HS-5 (cell line): Measurements from ENCODE around the gene MYEOV.

Source experiments
- DNase-seq: peaks from one replicate; pipeline ENCODE4 v3.0.0-alpha.2; 2012; ENCODE audit warnings: low read depth

MYEOV gene

DNA sequence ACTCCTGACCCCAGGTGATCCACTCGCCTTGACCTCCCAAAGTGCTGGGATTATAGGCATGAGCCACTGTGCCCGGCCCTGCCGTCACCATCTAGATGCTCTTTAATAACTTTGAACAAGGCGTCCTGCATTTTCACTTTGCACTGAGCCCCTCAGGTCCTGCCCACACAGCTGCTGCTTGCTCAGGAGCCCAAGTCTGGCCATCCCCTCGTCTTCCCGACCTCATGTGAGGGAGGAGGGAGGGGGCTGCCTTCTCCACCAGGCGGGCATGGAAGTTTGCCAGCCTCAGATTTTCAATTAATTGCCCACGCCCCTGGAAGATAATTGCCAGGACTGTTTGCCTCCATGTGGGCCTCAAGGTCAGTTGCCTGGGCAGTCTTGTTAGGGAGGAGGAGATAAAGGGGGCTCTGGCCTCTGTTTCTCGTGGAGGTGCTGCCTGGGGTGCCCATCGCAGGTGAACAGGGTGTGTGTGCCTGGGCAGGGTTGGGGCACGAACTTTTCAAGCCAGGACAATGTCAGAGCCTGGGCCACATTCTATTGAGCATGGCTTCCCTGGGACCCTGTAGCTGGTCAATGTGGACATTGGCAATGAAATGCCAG is 27.9 kb upstream of the MYEOV start:
- no peak for DNase-seq

DNA sequence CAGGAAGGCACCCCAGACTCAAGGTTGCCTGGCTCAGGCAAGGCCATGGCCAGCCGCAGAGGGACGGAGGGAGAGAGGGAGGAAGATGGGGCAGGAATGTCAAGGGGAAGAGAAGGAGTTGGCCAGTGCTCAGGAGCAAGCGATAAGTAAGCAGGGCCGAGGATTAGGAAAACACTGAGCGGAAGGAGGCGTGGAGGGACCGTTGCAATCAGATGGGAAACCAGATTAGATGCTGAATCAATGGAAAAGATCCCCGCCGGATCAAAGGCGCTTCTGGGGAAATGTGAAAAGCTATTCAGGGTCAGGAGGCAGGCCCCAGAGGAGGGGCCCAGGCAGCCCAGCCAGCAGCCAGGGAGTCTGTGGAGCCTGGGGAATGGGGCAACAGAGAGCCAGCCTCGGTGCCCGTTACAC is 26.6 kb upstream of the MYEOV start:
- DNase-seq = no peak

DNA sequence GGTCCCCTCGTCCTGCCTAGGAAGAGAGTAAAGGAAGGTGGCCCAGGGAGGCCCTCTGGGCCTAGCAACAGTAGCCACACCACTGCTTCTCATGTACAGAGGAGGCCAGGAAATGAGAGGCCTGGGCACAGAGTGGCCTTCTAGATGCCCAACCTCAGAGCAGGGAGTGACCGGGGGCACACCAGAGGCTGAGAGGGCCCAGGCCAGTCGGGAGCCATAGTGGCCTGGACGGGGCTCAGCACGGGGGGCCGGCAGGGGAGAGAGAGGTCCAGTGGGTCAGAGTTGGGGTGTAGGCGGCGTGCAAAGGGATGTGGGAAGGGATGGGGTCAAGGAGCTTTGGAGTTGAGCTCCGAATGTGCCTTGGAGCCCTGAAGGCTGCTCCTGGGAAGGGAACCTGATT is 25.0 kb upstream of the MYEOV start:
- no peak for DNase-seq

DNA sequence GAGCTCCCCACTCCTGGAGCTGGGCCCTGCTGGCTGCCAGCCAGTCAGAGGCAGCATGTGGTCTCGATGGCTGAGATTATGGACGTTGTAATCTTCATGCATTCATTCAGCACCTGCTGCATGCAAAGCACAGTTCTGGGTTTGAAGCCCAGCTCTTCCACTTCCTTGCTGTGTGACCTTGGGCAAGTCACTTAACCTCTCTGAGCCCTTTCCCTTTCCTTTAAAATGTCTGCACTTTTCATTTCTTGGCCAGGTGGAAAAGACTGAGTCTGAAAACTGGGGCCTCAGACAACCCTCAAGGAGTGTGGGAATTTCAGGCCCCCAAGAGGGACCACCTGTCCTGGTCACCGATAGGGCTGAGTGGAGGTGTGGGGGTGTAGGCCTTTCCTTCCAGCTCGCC is 24.6 kb upstream of the MYEOV start:
- no peak for DNase-seq

DNA sequence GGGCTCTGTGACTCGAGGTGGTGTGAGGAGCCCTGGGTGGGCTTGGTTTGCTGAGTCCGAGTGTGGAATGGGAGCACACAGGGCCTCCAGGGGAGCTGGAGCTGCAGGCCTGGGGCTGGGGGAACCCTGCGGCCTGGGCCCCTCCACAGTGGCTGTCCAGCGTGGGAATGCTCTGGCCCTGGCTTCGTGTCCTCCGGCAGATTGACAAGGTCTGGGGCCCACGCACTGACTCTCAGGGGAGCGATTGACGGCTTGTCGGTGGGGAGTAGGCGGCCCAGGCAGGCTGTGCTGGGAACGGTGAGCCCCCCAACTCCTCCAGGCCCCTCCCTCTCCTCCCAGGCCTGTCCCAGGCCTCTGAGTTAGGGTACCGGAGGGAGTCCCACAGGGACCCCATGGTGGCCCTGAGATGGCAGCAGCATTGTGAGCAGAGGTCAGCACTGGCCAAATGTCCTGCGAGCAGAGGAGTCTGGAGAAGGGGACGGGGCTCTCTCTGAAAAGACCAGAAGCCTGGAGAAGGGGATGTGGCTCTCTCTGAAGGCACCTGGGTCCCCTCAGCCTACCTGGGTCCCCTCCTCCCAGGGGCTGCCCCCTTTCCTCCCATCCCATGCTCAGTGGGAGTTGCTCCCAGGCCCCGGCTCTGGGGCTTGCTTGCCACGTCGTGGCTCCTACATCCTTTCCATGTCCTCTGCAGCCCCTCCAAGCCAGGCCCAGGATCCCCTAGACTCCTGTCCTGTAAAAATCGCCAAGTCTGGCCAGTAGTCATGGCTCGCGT is 23.8 kb upstream of the MYEOV start:
- no peak for DNase-seq

DNA sequence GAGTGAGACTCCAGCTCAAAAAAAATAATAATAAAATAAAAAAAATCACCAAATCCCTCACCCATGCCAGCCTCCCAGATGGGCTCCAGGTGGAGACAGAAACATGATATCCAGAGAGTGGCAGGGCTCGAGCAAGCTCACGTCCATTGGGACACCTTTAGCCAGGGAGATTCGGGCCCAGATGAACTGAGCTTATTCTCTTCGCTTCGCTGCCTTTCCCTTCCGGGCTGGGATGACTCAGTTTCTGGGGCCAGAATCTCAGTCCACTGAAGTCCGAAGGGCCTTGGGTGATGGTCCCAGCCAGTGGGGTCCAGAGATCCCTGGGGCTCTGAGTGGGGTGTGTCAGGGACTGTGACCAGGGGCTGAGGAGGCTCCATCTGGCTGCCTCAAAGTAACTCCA is 23.0 kb upstream of the MYEOV start:
- no peak for DNase-seq

DNA sequence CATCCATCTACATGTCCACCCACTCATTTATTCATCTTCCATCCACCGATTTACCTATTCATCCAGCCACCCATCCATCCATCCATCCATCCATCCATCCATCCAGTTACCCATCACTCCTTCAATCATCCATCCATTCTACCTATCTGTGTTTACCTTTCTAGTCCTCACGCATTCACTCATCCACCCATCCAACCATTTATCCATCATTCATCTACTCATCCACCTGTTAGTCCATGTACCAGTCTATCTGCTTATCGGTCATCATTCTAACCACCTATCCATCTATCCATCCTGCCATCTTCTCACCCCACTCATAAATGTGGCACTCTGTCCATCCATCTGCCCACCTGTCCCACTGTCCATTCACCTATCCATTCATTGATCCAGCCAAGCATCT is 21.9 kb upstream of the MYEOV start:
- DNase-seq = no peak

DNA sequence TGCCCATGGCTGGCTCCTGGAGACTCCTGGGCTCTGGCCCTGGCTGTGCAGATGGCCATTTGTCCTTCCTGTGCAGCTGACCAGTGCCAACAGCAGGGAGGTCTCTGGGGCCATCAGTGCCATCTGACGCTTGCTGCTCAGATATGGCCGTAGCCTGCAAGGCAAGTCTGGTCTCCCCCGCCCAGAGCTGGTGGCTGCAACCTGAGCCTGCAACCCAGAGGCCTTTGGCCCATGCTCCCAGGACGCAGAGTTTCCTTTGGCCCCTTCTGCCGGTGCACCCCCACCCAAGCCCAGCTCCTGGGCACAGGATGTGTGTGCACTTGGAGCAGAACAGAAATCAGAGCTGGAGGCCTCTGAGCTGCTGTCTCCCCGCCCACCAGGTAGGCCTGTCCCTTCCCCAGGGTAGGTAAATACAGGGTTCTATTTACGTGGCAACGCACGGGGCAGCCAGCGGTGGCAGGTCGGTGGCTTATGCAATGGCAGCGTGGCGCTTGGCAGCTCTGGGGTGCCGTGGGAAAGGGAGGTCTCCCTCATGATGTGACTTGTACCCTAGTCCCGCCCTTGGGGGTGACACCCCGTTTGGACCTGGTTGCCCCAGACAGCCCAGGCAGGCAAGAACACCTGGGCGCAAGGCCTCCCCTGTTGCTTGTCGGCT is 21.0 kb upstream of the MYEOV start:
- DNase-seq = no peak

DNA sequence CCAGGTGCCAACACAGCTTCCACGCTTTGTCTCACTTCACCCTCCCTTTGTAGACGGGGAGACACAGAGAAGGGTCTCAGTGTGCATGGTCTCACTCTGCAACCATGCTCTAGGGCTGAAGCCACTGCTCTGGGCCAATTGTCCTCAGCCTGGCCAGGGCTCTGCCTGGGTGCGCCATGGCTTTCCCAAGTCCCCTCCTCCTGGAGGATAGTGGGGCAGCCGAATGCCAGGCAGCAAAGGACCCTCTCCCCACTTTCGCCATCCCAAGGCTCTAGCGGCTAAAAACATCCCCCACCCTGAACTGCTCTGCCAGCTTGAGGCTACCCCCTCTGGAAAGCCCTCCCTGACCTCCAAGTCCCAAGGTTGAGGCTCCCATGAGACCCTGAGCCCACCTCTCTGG is 20.4 kb upstream of the MYEOV start:
- DNase-seq = no peak

DNA sequence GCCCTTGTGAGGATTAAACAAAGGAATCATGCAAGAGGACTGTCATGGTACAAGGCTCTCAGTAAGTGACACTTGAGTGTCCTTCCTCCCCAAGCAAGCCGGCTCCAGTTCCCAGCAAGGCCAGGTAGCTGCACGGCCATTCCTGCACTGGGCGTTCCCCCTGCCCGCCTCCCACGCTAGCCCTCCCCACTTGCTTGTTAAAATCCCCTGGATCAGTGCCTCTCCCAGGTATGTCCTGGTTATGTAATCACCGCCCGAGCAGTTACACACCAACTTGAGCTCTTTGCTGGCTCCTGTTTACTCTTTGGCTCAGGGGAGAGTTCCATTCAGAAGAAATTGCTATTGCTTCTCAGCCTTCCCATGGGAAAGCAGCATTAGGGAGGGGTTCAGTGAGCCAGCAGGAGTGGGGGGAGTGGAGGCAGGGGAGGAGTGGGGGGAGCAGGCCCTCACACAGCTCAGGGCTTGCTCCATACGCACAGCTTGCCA is 19.4 kb upstream of the MYEOV start:
- no peak for DNase-seq

DNA sequence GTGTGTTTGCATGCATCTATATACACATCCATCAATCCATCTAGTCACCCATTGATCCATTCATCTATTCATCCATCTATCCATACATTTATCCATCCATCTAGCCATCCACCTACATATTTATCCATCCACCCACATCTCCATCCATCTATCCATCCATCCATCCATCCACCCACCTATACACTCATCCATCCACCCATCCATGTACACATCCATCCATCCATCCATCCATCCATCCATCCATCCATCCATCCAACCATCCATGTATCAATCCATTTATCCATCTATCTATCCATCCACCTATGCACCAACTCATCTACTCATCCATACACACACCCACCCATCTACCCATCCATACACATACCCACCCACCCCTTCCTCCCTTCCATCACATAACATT is 18.8 kb upstream of the MYEOV start:
- DNase-seq = no peak

DNA sequence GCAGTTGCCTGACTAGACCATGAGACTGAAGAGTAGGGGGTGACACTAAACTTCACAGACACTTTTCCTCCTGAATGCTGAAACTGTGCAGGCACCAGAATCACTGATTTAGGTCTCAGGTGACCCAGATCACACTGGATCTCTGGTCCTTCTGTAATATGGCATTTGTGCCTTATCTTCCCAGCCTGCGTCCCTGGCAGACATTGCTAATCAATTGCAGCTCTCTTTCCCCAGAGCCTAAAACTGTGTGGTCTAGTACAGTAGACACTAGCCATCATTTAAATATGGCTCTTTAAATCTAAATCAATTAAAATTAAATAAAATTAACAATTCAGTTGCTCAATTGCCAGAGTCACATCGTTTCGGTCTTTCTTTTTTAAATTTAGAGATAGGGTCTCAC is 17.8 kb upstream of the MYEOV start:
- DNase-seq = no peak

DNA sequence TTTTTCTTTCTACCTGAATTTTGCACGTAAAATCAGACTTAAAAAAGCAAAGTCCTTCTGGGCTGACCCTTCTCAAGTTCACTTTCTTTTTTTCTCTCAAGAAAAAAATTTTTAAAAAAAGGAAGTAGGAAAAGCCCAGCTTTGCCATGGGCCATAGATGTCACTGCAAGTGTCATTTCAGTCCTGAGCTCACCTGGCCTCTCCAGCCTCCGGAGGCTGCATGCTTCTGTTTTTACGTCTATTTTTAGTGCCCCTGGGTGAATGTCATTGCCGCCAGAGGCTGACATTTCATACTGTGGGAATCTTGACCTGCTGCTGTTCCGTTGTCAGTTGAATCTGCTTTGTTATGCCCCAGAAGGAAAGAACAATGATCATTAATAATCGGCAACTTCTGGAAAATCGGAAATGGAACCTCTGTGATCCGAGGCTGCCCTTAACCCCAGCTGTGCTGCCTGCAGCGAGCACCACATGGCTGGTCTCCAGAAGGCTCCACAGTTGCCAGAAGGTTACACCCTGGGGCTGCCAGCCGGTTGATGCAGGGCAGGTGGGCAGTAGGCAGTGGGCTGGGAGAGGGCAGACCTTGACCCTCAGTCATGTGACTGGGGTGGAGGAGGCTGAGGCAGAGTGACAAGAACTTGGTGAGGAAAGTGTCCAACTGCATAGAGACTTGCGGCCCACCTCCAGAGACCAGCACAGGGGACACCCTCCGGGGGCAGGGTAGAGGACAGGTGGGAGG is 16.7 kb upstream of the MYEOV start:
- no peak for DNase-seq

DNA sequence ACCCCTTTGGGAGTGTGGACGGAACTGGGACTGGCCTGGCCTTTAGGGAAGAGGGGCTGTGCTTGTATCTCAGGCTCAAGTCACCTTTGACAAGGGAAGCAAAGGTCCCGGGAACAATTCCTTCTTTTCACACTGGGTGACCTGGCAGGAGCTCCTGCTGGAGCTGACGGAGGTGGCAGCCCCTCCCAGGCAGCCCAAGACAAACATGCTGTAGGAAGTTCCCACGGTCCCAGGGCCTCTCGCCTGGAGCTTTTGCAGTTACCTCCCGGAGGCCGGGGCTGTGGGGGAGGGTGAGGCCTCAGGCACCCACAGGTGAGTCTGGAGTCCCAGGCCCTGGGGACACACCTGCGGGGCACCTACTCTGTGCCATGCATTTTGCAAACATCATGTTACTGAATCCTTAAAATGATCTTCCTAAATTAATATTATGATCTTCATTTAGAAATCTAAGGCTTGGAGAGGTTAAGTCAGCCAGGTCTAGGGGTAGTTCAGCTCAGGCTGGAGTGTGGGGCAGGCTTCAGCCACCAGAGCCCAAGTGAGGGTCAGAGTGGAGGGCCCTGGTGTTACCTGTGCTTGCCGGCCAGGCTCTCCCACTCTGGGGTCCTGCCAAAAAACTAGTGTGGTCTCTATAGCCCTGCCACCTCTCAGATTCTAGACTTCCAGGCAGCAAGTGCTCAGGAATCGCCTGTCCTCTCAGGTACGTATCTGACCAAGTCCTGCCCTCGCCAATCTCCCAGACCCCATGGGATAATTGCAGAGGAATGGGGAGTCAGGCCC is 15.7 kb upstream of the MYEOV start:
- DNase-seq = no peak

DNA sequence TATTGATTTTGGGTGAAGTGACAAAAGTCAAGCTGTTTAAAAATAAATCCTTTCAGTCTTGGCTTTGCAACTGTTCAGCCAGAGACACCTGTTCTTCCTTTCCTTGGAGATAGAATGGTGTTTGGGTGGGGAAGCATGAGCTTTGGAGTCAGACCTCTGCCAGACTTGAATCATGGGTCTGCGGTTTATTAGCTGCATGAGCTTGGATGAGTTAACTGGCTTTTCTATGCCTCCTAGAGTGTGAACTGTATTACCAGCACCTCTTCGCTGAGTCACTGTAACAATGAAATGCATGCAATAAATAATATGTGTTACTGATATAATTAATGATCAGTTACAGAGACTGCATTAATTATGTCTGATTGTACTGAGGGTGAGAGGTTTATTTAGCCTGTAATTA is 13.5 kb upstream of the MYEOV start:
- DNase-seq = no peak

DNA sequence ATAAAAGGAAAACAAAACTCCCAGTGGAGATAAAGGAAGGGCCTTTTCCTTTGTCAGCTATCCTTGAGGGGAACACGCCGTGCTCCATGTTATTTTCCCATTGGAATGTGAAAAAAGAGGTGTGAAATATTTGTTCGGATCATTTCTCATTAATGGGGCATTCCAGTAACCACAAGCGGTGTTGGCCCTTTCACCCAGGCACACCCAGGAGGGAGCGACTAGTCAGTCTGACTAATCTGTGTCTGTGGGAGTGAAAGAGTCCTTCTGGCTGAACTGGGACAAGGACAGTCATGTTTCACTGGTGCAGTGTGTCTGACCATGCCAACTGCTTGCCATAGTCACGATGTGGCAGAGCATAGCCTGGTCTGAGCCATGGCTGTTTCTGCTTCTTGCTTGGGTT is 13.0 kb upstream of the MYEOV start:
- DNase-seq = peak; percentile 75

DNA sequence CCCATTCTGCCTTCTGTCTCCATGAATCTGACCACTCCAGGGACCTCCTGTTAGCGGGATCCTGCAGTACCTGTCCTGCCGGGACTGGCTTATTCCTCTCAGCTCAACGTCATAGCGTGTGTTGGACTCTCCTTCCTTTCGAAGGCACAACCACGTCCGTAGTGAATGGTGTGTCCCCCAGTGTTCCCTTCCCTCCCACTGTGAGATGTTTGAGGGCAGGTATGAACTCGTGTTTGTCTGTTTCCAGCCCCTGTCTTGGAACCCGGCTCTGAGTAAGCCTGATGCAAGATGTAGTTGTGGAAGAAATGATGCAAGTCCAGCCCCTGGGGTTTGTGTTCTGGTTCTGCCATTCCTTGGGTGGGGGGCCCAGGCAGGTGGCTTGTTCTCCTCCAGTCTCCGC is 10.5 kb upstream of the MYEOV start:
- no peak for DNase-seq

DNA sequence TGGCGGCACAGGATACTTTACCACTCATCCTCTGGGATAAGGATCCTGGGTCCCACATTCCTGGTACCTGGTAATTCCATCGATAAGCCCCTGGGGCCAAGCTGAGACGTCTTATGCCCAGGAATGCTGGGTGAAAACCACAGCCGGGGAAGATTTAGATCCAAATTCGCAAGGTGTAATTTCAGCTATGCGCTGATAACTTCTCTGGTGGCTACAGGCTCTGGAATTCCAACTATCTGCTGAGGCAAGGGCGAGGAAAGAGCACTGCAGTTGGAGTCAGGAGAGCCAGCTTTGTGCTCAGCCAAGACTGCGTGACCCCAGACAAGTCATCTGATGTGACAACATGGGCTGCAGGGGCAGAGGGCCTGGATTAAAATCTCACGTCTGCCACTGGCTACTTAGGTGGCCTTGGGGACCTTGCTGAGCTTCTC is 9.9 kb upstream of the MYEOV start:
- DNase-seq = no peak

DNA sequence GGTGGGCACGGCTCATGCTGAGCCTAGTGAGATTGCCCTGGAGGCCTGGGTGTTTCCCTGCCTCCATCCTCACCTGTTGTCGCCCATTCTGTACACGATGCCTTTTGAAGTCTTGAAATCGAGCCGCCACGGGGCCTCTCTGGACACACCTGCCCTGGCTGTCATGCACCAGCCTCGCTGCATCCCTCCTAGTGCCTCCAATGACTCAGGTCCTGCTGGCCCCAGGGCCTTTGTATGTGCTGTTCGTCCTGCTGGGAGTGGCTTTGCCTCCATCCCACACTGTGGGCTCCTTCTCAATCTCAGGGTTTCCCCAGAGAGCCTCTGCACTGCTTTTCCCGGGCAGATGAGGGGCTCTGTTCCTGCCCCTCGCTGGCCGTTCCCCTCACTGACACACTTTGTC is 8.9 kb upstream of the MYEOV start:
- DNase-seq = no peak

DNA sequence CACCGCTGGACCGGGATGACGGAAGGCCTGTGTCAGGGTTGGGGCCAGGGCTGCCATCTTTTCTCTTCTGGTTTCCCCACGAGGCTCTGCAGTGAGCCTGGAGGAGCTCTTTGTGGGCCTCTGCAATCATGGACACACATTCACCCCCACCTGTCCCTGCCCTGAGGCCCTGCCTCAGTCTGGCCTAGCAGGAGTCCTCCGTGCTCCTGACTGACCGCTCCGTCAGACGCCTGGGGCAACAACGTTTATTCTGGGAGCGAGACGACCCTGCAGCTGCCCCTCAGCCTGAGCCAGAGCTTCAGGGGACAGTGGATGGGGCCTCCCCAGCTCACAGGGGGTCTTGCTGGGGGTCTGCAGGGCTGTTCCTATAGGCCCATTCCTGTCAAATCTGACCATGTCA is 8.2 kb upstream of the MYEOV start:
- no peak for DNase-seq

DNA sequence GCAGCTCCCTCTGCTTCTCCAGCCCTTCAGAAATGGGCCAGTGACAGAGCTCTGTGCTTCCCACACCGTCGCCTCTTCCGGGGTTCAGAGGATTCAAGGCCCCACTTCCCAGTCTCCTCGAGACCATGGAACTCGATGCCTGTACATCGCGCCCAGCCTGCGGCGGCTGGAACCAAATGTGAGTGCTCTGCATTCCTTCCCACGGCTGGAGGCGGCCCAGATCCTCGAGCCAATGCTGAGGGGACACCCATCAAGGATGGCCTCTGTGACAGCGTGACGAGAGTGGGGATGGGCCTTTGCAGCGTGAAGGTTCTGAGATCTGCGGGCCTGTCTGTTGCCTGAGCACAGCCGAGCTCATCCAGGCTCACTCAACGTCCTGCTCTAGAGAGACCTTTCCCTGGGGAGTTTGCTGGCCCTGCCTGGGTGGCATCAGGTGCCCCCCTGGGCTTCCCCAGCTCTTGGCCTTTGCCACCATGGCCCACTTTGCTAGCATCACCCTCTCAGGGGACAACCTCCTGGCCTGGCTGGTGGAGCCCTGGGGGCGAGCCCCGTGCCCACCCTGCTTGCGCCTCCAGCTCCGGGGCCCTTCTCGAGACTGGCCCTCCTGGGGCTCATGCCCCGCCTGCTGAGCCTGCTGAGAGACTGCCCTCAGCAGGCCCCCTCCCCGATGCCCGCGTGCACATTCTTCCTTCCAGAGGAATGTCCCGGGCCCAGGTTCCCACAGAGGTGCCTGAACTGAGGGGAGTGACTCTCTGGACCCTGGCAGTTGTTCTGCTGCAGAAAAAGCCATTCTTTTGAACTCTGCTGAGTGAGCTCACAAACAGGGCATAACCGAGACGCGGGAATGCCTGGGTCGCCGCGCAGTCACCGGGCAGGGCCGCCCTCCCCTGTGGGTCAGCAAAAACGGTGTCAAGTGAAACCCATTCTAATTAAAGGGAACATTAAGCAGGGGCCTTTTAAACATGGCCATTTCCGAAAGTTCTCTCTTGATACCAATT is 7.3 kb upstream of the MYEOV start:
- no peak for DNase-seq
